Dedifferentiated amniotic fluid mesenchymal stem cell (primary cell): ENCODE data around the gene RAB44.

ENCODE experiments used
- DNase-seq: peaks from one replicate; pipeline ENCODE4 v3.0.0-alpha.2; 2016; ENCODE audit errors: extremely low spot score

Gene RAB44

GRCh38 chr6:36752187-36752885 is 54.7 kb downstream of the RAB44 start:
- DNase-seq, result no peak

DNA sequence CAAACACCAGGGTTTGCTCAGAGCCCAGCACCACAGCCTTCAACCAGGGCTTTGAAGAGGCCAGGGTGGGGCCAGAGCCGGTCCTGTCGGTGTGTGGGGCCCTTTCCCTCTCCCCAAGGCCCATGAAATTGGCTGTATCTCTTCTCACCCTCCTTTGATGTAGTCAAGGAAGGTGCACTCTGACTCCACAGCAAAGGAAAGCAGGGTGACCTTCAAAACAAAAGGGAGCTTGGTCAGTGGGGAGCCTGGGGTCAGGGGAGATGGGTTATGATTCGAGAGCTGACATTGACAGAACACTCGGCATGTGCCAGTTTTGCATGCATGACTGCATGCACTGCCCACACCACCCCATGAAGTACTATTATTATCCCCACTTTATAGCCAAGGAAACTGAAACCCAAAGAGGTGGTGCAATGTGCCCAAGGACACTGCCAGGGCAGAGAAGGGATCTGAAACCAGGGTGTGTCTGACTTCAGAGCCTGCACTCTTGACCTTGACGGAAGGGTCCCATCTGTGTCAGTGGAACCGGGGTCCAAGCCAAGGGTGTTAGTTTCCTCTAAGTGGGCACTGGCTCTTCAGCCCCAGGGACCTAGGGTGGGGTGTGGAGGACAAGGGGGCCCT is 55.4 kb downstream of the RAB44 start:
- DNase-seq, result no peak

- DNase-seq, result no peak
These were observed 56.2 kb downstream of the RAB44 start for GRCh38 chr6:36753671-36754405.

DNA sequence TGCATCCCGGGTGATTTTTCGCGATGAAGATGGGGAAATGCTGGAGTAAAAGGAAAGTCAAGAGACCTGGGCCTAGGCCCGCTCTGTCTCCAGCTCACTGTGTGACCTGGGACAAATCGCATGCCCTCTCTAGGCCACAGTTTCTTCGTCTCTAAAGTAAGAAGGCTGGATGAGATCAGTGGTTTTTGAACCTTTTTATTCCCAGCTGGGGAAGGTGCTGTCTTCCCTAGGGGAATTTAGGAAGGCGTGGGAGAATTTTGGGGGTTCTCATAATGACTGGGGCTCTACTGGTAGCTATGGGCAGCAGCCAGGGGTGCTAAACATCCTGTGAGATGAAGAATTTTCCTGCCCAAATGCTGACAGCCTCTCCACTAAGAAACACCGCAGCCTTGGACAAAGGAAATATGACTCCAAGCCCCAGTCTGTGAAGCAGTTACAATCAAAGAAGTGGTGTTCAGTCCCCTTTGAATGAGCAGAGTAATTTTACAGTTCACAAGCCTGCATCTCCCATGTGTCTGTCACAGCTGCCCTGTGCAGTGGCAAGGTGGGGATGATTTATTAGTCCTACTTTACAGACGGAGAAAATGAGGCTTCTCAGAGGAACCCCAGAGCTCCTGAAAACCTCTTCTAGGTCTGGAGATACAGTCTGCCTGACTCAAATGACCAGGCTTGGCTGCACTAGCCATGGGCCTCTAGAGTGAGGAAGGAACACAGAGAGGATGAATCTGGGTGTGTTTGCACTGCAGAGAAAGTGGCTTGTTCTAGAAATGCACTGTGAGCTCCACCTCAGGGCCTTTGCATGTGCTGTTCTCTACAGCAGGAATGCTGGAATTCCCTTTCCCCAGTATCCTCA is 57.2 kb downstream of the RAB44 start:
- no peak for DNase-seq

GRCh38 chr6:36755435-36756348 is 58.1 kb downstream of the RAB44 start:
- no peak for DNase-seq

- no peak for DNase-seq
These were observed 59.2 kb downstream of the RAB44 start for GRCh38 chr6:36756786-36757185.

GRCh38 chr6:36757206-36757605 is 59.6 kb downstream of the RAB44 start:
- no peak for DNase-seq

DNA sequence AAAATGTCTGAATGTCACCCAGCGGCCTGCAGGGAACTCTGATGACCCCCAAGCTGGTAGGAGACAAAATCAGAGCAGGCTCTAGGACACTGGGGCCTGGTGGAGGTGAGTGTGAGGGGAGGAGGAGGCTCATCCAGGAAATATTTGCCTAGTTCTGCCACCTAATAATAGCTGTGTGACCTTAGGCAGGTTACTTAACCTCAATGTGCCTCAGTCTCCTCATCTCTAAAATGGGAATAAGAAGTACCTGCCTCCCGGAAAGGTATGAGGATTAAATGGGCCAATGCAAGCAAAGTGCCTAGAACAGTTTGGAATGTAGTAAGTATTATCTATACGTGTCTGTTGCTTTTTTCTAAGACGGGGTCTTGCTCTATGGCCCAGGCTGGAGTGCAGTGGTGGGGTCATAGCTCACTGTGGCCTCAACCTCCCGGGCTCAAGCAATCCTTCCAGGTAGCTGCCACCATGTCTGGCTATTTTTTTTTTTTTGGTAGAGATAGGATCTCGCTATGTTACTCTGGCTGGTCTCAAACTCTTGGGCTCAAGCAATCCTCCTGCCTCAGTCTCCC is 60.4 kb downstream of the RAB44 start:
- no peak for DNase-seq

DNA sequence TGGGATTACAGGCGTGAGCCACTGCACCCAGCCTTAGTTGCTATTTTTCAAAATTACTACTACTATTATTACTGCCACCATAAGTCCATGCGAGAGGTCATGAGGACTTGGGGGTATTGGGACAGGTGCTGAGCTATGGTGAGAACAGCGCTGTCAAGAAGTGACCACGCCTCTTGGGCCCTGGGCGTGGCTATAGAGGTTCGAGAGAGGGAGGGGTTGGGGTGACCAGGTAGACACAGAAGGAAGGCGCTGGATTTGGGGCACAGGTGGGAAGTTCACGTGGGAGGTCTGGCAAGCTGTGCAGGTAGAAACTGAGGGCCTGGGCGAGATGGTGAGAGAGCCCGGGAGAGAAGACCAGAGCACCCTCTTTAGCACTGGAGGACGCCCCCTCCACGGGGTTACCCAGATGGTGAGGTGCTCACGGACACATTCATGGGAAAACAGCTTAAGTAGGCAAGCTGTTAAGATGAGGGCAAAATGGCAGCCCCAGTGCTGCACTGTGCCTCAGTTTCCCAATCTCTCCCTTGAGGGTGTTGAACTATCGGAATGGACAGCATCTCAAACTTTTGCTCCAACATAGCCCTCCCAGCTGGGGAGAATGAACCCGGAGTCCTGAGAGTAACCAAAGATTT is 61.0 kb downstream of the RAB44 start:
- no peak for DNase-seq

DNA sequence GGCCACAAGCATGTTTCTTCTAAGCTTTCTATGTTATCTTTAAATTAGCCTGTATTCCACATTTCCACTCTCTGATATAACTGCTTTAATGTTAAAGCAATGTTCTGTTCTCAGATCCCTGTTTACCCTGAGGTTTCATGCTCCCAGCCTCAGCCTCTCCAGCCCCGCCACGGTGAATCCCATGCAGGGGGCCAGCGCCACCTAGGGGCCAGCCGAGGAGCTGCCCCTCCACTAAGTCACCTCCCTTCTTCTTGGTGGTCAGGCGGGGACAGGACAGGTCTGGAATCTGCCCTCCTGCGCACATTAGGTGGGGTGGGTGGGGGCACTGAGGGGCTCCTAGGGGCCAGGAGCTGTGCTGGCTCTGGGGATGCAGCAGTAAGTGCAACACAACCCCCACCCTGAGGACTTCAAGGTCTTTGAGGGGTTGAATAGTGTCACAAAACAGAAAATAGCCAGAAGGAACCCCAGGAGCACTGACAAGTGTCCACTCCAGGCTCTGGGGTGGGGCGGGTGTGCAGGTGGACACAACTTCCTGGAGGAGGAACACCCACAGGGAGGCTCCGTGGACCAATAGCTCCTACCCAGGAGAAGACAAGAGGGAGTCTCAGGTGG is 61.6 kb downstream of the RAB44 start:
- peak; percentile 74 for DNase-seq

GRCh38 chr6:36760685-36761435 is 63.2 kb downstream of the RAB44 start:
- no peak for DNase-seq

- DNase-seq, result no peak
These were observed 64.5 kb downstream of the RAB44 start for GRCh38 chr6:36762123-36762522.

DNA sequence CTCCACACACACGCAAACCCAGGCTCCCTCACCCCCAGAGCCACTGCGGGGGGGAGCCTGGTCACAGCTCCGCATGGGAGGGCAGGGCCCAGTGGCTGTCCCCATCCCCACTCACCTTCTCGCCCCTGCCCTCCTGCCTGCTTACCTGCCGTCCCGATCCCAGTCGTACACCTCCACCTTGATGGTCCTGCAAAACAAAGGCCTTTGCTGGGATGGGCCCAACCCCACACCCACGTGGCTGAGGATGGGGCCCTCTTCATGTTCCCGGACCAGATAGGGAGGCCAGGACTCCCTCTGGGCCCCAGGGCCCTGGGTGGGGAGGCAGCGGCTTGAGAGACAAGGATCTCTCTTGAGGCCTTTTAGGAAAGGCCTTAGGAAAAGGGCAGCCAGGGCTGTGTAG is 67.6 kb downstream of the RAB44 start:
- DNase-seq, result no peak

DNA sequence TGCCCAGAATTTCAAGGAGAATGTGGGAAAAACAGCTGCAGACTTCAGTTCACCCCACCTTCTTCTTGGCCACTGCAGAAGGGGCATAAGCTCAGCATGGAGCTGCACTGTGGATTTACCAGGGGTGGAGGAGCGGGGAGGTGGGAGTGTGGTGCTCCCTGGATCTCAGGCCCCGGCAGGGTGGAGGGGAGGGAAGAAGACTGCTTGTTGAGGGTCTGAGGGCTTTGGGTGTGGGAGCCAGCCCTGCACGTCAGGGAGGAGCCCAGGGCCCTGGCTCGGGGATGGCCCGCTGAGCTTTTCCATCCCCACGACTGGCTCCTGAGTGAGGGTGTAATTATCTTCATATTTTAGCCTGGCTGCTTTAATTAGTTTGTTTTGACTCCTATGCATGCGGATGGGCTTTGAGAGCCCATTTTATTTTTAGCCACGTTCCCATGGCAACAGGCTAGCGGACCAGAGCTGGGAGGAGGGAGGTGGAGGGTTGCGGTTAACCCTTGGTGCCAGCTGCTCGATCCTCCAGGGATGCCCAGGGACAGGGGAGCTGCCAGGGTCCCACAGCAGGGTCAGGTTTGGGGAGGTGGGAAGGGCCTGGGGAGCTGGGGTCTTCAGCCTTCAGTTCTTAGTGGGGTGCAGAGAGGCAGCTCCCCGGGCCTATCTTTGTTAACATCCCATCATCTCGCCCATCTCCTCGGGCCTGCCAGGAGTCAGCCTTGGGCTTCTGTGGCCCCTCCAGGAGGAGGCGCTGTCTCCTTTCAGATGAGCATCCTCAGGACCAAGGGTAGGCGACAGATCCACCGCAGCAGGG is 68.2 kb downstream of the RAB44 start:
- DNase-seq, result peak; percentile 72

GRCh38 chr6:36766399-36766945 is 68.8 kb downstream of the RAB44 start:
- no peak for DNase-seq

DNA sequence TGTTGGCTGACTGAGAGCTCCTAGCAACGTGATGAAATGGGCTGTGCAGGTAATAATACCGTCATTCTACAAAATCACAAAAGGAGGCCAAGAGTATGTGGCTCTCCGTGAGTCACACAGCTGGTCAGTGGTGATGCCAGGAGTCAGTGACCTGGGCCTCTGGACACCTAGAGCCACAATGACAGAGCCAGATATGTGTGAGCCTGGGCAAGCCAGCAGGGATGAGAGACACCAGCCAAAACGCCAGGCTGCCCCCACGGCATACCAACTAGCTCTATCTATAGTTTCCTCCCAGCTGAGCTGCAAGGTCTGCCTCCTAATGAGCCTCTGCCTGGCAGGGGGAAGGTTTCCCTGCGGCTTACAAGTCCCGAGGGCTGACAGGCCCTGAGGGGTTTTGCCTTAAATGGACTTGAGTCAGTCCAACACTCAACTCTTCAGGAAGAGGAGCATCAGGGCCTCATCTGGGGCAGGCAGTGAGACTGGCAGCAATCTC is 71.6 kb downstream of the RAB44 start:
- DNase-seq, result no peak

GRCh38 chr6:36769676-36770499 is 72.3 kb downstream of the RAB44 start:
- DNase-seq, result no peak
